ENCODE data around the gene ITGAD. TPM values are rescaled to one million over a fixed set of nuclear protein-coding genes. Genes with fewer than 3 reads are reported as not detected.

The ITGAD gene
- total and polyA plus RNA-seq, 2 of the 13 experiments (the other 11 are each of a cell fraction or from before 2014, with no cell fraction given): not detected

GRCh38 chr16:31417916-31418315 is 24.8 kb downstream of the ITGAD start:
- ChIA-PET POLR2A (no interaction called here), CTCF (ENCODE audit: low intra/inter-chr PET ratio, low total read pairs) (no interaction called here)
- Histone ChIP-seq H2AFZ (ENCODE audit: low read length) (no peak overlapping the region), H3K4me1 (ENCODE audit: insufficient read depth, low read length) (no peaks in the 10 kb centered on the region), H3K36me3 (replicated peaks in 1 of 2; ENCODE audit: control insufficient read depth in 1 of 2, insufficient read depth in 2 of 2, low read length in 2 of 2) (no peaks in the 10 kb centered on the region), H3K27me3 (ENCODE audit: control insufficient read depth in 1 of 2, insufficient read depth in 2 of 2, low read length in 2 of 2) (peaks cover 0 to 39% of the 10 kb centered on the region in 2 experiments; a peak in 3 of 5 replicates), H4K20me1 (ENCODE audit: insufficient read depth, low read length) (no peaks in the 10 kb centered on the region), H3K79me2 (ENCODE audit: insufficient read depth, low read length) (no peaks in the 10 kb centered on the region), H3K9me3 (ENCODE audit: low read length) (no peaks in the 10 kb centered on the region), H3K9ac (ENCODE audit: insufficient read depth, low read depth, low read length) (no peak overlapping the region), H3K4me3 (replicated peaks in 1 of 3; ENCODE audit: insufficient read depth in 1 of 3, low read depth in 2 of 3, low read length in 3 of 3) (no peak overlapping the region), H3K27ac (ENCODE audit: extremely low read length, insufficient read depth, low read length) (no peak overlapping the region), H3K4me2 (ENCODE audit: low read depth, low read length) (no peak overlapping the region)
- BruUV-seq (replicated peaks): no TSS peak
- WGBS (ENCODE audit: low lambda C conversion rate): 12% methylated on average over 5 of the region's 5 CpGs
- in situ Hi-C loops (cut with HindIII; ENCODE audit: extremely low pct_ligation_motif_present, low pct_unique_long_range_greater_than_20kb): no loop called here
- ATAC-seq (no peak), FAIRE-seq (no peak), DNase-seq (ENCODE audit: low spot score) (no peak)
- intact Hi-C loops (cut with micrococcal nuclease; ENCODE audit: unreplicated experiment): no loop called here
- TF ChIP-seq ZNF33B (CRISPR knock-in tag; IDR thresholded peaks at IDR 0.05) (no peak), ZNF646 (CRISPR knock-in tag; IDR thresholded peaks at IDR 0.05) (no peak), KLF13 (CRISPR knock-in tag; IDR thresholded peaks at IDR 0.05) (no peak), CREB3 (CRISPR knock-in tag; IDR thresholded peaks at IDR 0.05) (no peak), ZNF512 (CRISPR knock-in tag; IDR thresholded peaks at IDR 0.05) (no peak), ZNF644 (CRISPR knock-in tag; IDR thresholded peaks at IDR 0.05; ENCODE audit: low read depth) (no peak), ARNTL (CRISPR knock-in tag; IDR thresholded peaks at IDR 0.05) (no peak), ZNF792 (CRISPR knock-in tag; IDR thresholded peaks at IDR 0.05) (no peak), ZNF446 (CRISPR knock-in tag; IDR thresholded peaks at IDR 0.05) (no peak), ELK4 (CRISPR knock-in tag; IDR thresholded peaks at IDR 0.05; ENCODE audit: borderline replicate concordance) (no peak), AGO2 (optimal IDR thresholded peaks at IDR 0.05; ENCODE audit: low read depth, low read length) (no peak), HMGXB4 (CRISPR knock-in tag; IDR thresholded peaks at IDR 0.05; ENCODE audit: borderline replicate concordance in 1 of 2, low read depth in 1 of 2) (no peak)

All from HepG2 (cell line).